Measurements from ENCODE around the gene PRKG2.

The PRKG2 gene

GRCh38 chr4:81039351-81039972, 175.6 kb downstream of the PRKG2 start:
- no peak for DNase-seq (ENCODE audit: low read depth in 2 of 2)

DNA sequence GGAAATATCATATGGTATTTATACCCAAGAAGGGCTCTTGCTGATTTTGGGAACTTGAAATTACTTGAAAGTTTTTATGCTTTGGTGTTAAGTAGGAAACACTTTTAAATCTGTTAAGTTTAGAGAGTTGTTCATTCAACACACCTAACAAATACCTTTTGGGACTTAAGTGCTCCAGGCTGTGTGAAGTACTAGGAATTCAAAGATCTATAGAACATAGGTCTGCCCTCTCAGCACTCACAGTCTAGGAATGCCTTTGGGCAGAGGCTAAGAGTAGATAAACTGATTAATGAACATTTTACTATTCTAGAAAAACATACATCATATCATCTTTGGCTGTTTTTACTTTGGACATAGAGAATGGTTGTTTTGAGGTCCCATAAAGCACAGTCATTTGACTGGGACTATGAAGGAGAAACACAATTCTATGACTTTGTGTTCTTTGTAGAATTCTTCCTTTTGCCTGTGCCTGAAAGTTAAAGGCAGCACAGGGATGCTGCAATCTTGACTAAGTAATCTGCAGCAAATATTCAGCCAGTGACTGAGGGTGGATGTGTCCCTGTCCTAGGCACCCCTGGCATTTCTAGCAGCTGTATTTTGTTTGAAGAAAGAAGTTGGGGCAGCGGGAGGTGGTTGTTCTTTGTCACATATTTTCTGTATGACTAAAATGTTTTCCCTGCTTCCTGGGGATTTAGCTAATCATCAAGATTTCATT, 176.2 kb downstream of the PRKG2 start:
- no peak for DNase-seq (ENCODE audit: low read depth in 2 of 2)

All from stimulated activated CD8-positive, alpha-beta memory T cell treated with anti-CD3 and anti-CD28 coated beads, Interleukin-7, amount 100 ng/mL, for 1 hour (primary cell).